Measurements from ENCODE around the gene PGBD2.
"Not testable (repeated sequence)": the region's sequence is repeated elsewhere in the genome, so short reads cannot be mapped to it uniquely, and the experiment has no call there.

The PGBD2 gene

DNA sequence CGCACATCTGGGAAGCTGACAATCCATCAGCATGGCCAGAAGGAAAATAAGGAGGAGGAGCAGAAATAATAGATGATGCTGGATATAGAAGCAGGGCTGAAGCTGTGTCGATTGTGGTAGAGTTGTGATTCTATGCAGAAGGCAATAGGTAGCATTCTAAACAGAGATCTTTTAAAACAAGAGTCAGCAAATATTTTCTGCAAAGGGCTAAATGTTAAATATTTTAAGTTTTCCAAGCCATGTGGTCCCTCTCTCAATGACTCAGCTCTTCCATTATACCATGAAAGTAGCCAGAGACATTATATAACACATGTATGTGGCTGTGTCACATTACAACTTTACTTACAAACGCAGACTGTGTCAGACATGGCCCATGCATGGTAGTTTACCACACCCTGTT lies 21.2 kb downstream of the PGBD2 start:
- not testable (repeated sequence) for DNase-seq

DNA sequence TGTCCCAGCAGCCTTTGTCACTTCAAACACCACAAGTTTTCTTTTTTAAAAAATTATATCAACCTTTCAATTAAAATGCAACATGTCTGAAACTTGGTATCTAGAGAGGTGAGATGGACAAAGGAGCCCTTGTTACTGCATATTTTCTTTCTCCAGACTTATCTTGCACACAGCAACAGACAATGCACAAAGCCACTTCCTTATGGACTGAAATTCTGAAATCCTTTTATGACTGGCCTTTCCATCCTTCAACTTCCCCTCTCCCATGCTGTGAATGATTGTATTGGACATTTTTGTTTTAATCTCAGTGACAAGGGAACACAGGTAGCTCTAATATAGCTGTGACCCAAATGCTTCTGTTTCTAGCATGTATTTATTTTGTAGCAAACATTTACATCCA lies 22.1 kb downstream of the PGBD2 start:
- DNase-seq = not testable (repeated sequence)

DNA sequence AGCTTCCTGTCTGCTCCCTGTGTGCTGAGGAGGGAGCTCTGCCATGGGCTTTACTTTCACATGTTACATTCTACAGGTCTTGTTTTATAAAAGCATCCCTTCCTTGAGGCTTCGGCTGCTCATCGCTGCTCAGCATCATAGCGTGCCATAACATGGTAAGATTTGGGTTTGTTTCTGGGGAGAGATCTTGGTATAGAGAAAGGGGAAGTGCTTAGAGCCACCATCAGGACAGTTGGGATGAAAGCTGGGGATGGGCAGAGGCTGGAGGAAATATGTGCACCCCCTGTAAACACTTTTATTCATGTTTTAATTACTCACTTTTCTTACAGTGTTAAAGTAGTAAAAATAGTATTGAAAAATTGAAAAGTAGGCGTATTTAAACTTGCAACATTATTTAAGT lies 24.0 kb downstream of the PGBD2 start:
- not testable (repeated sequence) for DNase-seq

DNA sequence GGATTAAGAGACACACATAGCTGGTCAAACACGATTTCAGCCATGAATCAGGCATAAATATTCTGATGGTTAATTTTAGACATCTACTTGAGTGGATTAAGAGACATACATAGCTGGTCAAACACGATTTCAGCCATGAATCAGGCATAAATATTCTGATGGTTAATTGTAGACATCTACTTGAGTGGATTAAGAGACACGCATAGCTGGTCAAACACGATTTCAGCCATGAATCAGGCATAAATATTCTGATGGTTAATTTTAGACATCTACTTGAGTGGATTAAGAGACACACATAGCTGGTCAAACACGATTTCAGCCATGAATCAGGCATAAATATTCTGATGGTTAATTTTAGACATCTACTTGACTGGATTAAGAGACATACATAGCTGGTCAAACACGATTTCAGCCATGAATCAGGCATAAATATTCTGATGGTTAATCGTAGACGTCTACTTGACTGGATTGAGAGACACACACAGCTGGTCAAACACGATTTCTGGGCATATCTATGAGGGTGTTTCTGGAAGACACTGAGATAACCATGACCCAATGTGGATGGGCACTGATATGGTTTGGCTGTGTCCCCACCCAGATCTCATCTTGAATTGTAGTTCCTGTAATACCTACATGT lies 32.3 kb downstream of the PGBD2 start:
- not testable (repeated sequence) for DNase-seq

DNA sequence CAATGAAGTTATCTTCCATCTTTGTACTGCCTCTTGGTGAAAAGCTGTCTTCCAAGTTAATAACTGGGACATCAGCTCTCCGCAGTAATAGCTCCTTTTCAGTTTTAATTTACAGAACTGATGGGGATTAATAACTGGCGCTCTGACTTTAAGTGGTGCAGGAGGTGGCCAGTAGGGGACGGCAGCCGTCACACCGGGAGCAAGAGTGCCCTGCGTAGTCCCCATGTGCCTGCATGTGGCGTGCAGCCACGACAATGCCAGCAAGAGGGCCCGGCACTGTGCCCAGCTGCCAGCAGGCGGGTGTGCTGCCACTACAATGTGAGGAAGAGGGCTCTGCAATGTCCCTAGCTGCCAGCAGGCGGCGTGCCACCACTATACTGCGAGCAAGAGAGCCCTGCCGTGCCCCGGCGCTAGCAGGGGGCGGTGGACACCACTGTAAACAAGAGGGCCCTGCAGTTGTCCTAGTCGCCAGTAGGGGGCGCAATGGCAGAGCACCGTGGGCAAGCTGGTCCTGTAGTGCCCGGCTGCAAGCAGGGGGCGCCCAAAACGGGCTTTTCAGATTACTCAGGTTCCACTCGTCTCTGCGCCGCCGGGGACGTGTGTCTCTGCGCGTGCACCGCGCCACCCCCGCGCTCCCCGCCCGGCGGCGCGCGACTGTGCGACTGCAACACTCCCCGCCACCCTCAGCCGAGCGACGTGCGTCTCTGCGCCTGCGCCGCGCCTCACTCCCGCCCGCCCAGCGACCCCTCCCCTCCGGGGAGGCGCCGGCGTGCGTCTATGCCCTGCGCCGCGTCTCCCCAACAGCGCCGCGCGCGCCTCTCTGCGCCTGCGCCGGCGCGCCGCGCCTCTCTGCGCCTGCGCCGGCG lies 38.3 kb downstream of the PGBD2 start:
- not testable (repeated sequence) for DNase-seq

DNA sequence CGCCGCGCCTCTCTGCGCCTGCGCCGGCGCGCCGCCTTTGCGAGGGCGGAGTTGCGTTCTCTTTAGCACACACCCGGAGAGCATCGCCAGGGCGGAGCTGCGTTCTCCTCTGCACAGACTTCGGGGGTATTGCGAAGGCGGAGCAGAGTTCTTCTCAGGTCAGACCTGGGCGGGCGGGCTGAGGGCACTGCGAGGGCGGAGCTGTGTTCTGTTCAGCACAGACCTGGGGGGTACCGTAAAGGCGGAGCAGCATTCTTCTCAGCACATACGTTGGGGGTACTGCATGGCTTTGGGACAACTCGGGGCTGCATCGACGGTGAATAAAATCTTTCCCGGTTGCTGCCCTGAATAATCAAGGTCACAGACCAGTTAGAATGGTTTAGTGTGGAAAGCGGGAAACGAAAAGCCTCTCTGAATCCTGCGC lies 39.0 kb downstream of the PGBD2 start:
- not testable (repeated sequence) for DNase-seq

DNA sequence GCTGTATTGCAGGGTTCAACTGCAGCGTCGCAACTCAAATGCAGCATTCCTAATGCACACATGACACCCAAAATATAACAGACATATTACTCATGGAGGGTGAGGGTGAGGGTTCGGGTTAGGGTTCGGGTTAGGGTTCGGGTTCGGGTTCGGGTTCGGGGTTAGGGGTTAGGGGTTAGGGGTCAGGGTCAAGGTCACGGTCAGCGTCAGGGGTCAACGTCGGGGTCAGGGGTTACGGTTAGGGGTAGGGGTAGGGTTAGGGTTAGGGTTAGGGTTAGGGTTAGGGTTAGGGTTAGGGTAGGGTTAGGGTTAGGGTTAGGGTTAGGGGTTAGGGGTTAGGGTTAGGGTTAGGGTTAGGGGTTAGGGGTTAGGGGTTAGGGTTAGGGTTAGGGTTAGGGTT lies 39.4 kb downstream of the PGBD2 start:
- not testable (repeated sequence) for DNase-seq

DNA sequence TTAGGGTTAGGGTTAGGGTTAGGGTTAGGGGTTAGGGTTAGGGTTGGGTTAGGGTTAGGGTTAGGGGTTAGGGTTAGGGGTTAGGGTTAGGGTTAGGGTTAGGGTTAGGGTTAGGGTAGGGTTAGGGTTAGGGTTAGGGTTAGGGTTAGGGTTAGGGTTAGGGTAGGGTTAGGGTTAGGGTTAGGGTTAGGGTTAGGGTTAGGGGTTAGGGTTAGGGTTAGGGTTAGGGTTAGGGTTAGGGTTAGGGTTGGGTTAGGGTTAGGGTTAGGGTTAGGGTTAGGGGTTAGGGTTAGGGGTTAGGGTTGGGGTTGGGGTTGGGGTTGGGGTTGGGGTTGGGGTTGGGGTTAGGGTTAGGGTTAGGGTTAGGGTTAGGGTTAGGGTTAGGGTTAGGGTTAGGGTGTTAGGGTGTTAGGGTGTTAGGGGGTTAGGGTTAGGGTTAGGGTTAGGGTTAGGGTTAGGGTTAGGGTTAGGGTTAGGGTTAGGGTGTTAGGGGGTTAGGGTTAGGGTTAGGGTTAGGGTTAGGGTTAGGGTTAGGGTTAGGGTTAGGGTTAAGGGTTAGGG lies 39.9 kb downstream of the PGBD2 start:
- DNase-seq = not testable (repeated sequence)

Data from activated CD4-positive, alpha-beta T cell treated with anti-CD3 and anti-CD28 coated beads, Interleukin-2, amount 50 U/mL, for 4 hours (primary cell).